Breast epithelium (tissue), 4 donors: ENCODE results near the gene ACBD3. TPM values are rescaled to one million over a fixed set of nuclear protein-coding genes. Genes with fewer than 3 reads are reported as not detected.

Experiments used
- DNase-seq, 2 donors: peaks; one replicate each; pipeline ENCODE4 v3.0.0-alpha.2; 2019; ENCODE audit warnings: low spot score in 2 of 2
- H3K27ac ChIP-seq, 2 donors: fragments of 200-600 bp; sonication (generic) in 1 of 2; one replicate each; pipeline ENCODE4 v1.5.1; 2016 to 2019; ENCODE audit warnings: mild to moderate bottlenecking in 1 of 2
- H3K27me3 ChIP-seq, 2 donors: fragments of 200-600 bp; sonication (generic) in 1 of 2; one replicate each; pipeline versions ENCODE4 v1.5.1 to v1.6.0; 2017 to 2019; ENCODE audit warnings: control low read depth in 1 of 2, mild to moderate bottlenecking in 1 of 2
- H3K36me3 ChIP-seq: fragments of 200-600 bp; one replicate; pipeline ENCODE4 v1.5.1; 2019
- H3K4me1 ChIP-seq, 2 donors: fragments of 200-600 bp; sonication (generic); one replicate each; pipeline ENCODE4 v1.5.1; 2016 to 2019; ENCODE audit warnings: control low read depth in 1 of 2
- H3K4me3 ChIP-seq, 3 donors: fragments of 200-600 bp; sonication (generic); 1 replicate in 2 of 3; 2 replicates in 1 of 3; pipeline ENCODE4 v1.5.1; 2016 to 2019; ENCODE audit warnings: mild to moderate bottlenecking in 3 of 3, moderate library complexity in 2 of 3
- H3K9me3 ChIP-seq, 2 donors: fragments of 200-600 bp; sonication (generic) in 1 of 2; one replicate each; pipeline ENCODE4 v1.5.1; 2016 to 2019; ENCODE audit warnings: control low read depth in 1 of 2
- CTCF ChIP-seq, 3 donors: fragments of 450-650 bp; IDR thresholded peaks; one replicate each; pipeline ENCODE4 v1.5.1; 2016 to 2017; ENCODE audit warnings: antibody characterized with exemption in 3 of 3, mild to moderate bottlenecking in 3 of 3, moderate library complexity in 3 of 3
- POLR2A ChIP-seq: fragments of 450-650 bp; IDR thresholded peaks from one replicate; pipeline ENCODE4 v1.6.1; 2016; ENCODE audit warnings: antibody characterized with exemption, mild to moderate bottlenecking, moderate library complexity
- POLR2AphosphoS5 ChIP-seq, 3 donors: sonication (generic); formaldehyde crosslinking; IDR thresholded peaks; one replicate each; pipeline ENCODE4 v1.6.1; 2017; ENCODE audit warnings: antibody characterized with exemption in 3 of 3
- intact Hi-C: fragments of 100-400 bp; cut with DNase I; formaldehyde crosslinking; loops from one replicate; pipeline ENCODE4 v1.15.1; 2023; ENCODE audit warnings: low total_unique reads
- total RNA-seq, 3 donors: library from RNA; depleted of rRNA; stranded (reverse); fragments of >200 nt; gene quantifications; one replicate each; pipeline ENCODE4 v1.1.0, GENCODE V29; 2016

Gene ACBD3
- total RNA-seq, 3 donors from 2014 or later: 52.4 to 63.9 (median 54.4) TPM

DNA sequence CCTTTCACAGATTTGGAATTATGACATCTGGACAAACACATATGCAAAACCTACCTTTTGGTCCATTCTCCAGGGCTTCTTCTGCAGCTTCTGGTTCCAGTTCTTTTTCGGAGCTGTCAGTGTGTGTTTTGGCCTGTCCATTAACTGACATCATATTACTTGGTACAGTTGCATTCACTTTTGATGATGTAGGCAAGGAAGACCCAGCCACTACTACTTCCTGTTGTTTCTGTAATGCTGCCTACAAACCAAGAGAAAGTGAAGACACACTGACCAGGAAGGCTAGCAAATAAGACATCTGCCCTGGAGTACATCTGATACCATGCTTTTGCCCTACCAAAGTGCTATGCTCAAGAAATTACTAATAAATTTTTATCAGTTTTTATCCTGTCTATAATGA lies 31.9 kb downstream of the ACBD3 start:
- H3K36me3 ChIP-seq: peaks cover 4% of the 10 kb centered on the region
- no peaks in the 10 kb centered on the region for H3K9me3 ChIP-seq
- DNase-seq: no peak
- intact Hi-C loops: no loop called here
- H3K4me3 ChIP-seq: no peak overlapping the region
- H3K27me3 ChIP-seq: no peaks in the 10 kb centered on the region
- H3K4me1 ChIP-seq: no peaks in the 10 kb centered on the region
- TF ChIP-seq CTCF (IDR thresholded peaks at IDR 0.05): no peak
- H3K27ac ChIP-seq: no peak overlapping the region

DNA sequence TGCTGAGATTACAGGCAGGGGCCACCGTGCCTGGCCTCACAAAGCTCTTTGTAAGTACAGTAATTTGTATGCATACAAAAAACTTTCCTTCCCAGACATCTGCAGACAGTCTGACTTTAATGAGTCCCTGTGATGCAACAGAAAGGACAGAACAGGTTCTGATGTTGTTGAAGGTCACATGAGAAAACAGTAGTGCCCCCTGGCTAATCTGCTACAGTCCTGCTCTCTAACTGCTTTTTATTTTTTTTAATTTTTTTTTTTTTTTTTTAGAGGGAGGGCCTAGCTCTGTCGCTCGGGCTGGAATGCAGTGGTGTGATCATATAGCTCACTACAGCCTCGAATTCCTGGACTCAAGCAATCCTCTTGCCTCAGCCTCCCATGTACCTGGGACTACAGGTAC lies 36.7 kb downstream of the ACBD3 start:
- intact Hi-C loops: no loop called here
- Histone ChIP-seq H3K27me3 (no peaks in the 10 kb centered on the region), H3K36me3 (peaks cover 8% of the 10 kb centered on the region)

DNA sequence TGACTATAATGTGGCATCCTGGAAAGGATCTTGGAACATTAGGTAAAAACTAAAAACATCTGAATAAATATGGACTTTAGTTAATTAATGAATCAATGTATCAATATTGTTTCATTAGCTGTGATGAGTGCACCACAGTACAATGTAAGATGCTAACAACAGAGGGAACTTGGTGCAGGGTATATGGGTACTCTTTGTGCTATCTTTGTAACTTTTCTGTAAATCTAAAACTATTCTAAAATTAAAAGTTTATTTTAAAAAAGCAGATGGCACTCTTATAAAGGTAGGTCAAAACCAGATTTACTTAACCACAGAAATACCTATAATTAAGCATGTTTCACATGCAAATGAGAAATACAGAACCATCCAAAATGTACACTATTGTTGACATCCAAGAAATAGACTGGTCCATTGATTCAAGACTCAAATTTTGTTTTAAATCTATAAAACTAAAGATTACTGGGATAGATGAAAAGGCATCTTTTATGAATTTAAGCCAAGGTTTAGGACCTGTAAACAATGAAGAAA lies 38.4 kb downstream of the ACBD3 start:
- Histone ChIP-seq H3K36me3 (peaks cover 8% of the 10 kb centered on the region), H3K4me3 (no peak overlapping the region), H3K27me3 (no peaks in the 10 kb centered on the region), H3K27ac (no peak overlapping the region), H3K9me3 (no peaks in the 10 kb centered on the region), H3K4me1 (no peaks in the 10 kb centered on the region)
- TF ChIP-seq POLR2A (no peak), CTCF (IDR thresholded peaks at IDR 0.05) (no peak)
- DNase-seq: no peak
- intact Hi-C loops: no loop called here

More for the DNA sequence above, 36.7 kb downstream of the ACBD3 start:
- TF ChIP-seq POLR2AphosphoS5 (IDR thresholded peaks at IDR 0.05) (no peak), CTCF (IDR thresholded peaks at IDR 0.05) (no peak), POLR2A (no peak)
- no peaks in the 10 kb centered on the region for H3K4me1 ChIP-seq
- no peaks in the 10 kb centered on the region for H3K9me3 ChIP-seq
- H3K27ac ChIP-seq: no peak overlapping the region
- H3K4me3 ChIP-seq: no peak overlapping the region
- no peak for DNase-seq

DNA sequence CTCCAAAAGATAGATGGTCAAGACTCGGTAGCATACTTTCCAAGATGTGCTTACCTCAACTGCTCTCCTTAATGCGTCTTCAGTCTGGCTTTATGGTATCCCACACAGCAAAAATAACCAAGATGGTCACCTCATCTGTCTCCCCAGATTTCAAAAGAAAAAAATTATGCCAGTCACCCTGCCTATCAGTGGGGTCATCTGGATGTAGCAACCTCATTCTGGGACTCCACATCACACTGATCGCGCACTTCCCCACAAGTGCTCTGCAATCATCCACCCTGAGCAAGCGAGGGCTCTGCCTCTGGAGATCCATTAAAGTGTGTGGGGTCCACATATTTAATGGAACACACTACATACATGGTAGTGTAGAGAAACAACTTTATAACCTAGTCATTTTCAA lies 42.5 kb downstream of the ACBD3 start:
- Histone ChIP-seq H3K36me3 (peaks cover 8% of the 10 kb centered on the region), H3K4me1 (no peaks in the 10 kb centered on the region), H3K4me3 (no peak overlapping the region), H3K27me3 (no peaks in the 10 kb centered on the region), H3K9me3 (no peaks in the 10 kb centered on the region), H3K27ac (no peak overlapping the region)
- DNase-seq: no peak
- intact Hi-C loops: no loop called here
- TF ChIP-seq CTCF (IDR thresholded peaks at IDR 0.05) (no peak), POLR2AphosphoS5 (IDR thresholded peaks at IDR 0.05) (no peak), POLR2A (no peak)

DNA sequence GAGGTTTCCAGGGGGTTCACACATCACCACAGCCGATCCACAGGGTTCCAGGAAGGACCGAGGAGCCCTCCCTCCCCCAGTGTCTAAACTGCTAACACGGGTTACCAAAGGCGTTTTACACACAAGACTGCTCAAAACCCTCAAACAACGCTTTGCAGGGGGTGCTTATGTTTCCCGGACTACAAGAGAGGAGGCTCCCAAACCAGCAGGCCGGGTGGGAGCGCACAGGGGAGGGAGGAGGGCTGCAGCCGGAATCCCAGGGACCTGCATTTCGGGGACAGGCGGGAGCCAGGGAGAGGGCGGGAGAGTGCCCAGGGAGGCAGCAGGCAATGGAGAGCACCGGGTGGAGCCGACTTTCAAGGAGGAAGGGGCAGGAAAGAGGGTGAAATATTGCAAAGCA lies 50.8 kb downstream of the ACBD3 start:
- no peak overlapping the region for H3K4me3 ChIP-seq
- H3K9me3 ChIP-seq: no peaks in the 10 kb centered on the region
- DNase-seq: no peak
- H3K27me3 ChIP-seq: no peaks in the 10 kb centered on the region
- H3K27ac ChIP-seq: no peak overlapping the region
- no peaks in the 10 kb centered on the region for H3K36me3 ChIP-seq
- TF ChIP-seq POLR2AphosphoS5 (IDR thresholded peaks at IDR 0.05): no peak
- no peak for TF ChIP-seq CTCF (IDR thresholded peaks at IDR 0.05)
- TF ChIP-seq POLR2A: no peak
- H3K4me1 ChIP-seq: peaks cover 7 to 17% of the 10 kb centered on the region in 2 donors
- intact Hi-C loops: no loop called here
